Mesendoderm (in vitro differentiated cells): ENCODE measurements around the gene TNNI2.
"Not testable (repeated sequence)": the region's sequence is repeated elsewhere in the genome, so short reads cannot be mapped to it uniquely, and the experiment has no call there.

Source experiments
- DNase-seq: peaks from one replicate; pipeline ENCODE4 v3.0.0; 2013
- H2AK5ac ChIP-seq: 2 replicates; pipeline ENCODE4 v1.6.1; 2013; ENCODE audit warnings: low read length, inconsistent platforms
- H2BK120ac ChIP-seq: 2 replicates; pipeline ENCODE4 v1.6.1; 2013; ENCODE audit warnings: low read depth, mild to moderate bottlenecking, low read length, moderate library complexity, mixed read lengths
- H2BK15ac ChIP-seq: replicated peaks from 2 replicates; pipeline ENCODE4 v1.6.1; 2013; ENCODE audit warnings: low read depth, mild to moderate bottlenecking, moderate library complexity
- H2BK5ac ChIP-seq: 2 replicates; pipeline ENCODE4 v1.6.1; 2013; ENCODE audit warnings: low read length, inconsistent platforms
- H3K18ac ChIP-seq: 2 replicates; pipeline ENCODE4 v1.6.1; 2013; ENCODE audit warnings: mild to moderate bottlenecking, low read length, mixed read lengths
- H3K23ac ChIP-seq: one replicate; pipeline ENCODE4 v1.6.1; 2013; ENCODE audit warnings: low read length
- H3K27ac ChIP-seq: 2 replicates; pipeline ENCODE4 v1.5.1; 2013; ENCODE audit warnings: low read depth, mild to moderate bottlenecking, inconsistent platforms, low read length, moderate library complexity
- H3K27me3 ChIP-seq: 2 replicates; pipeline ENCODE4 v1.6.1; 2013; ENCODE audit warnings: low read length, control low read depth, mild to moderate bottlenecking, inconsistent platforms; ENCODE audit not compliant: insufficient read depth, poor library complexity
- H3K36me3 ChIP-seq: 2 replicates; pipeline ENCODE4 v1.6.1; 2013; ENCODE audit warnings: low read length, inconsistent platforms; ENCODE audit not compliant: control insufficient read depth, insufficient read depth
- H3K4ac ChIP-seq: one replicate; pipeline ENCODE4 v1.6.1; 2013; ENCODE audit warnings: low read depth, mild to moderate bottlenecking, low read length, moderate library complexity
- H3K4me1 ChIP-seq: 2 replicates; pipeline ENCODE4 v1.6.1; 2013; ENCODE audit warnings: low read depth, low read length, inconsistent platforms; ENCODE audit not compliant: control insufficient read depth
- H3K4me2 ChIP-seq: 2 replicates; pipeline ENCODE4 v1.6.1; 2013; ENCODE audit warnings: low read length
- H3K4me3 ChIP-seq: 2 replicates; pipeline ENCODE4 v1.5.1; 2013; ENCODE audit warnings: mild to moderate bottlenecking, low read length
- H3K56ac ChIP-seq: one replicate; pipeline ENCODE4 v1.6.1; 2013; ENCODE audit warnings: low read length
- H3K79me1 ChIP-seq: 2 replicates; pipeline ENCODE4 v1.6.1; 2013; ENCODE audit warnings: low read length, inconsistent platforms
- H3K79me2 ChIP-seq: 2 replicates; pipeline ENCODE4 v1.6.1; 2013; ENCODE audit warnings: mild to moderate bottlenecking, low read length; ENCODE audit not compliant: control insufficient read depth, insufficient read depth
- H3K9ac ChIP-seq: 2 replicates; pipeline ENCODE4 v1.6.1; 2013; ENCODE audit warnings: low read length, inconsistent platforms
- H4K5ac ChIP-seq: one replicate; pipeline ENCODE4 v1.6.1; 2013; ENCODE audit warnings: low read length
- H4K8ac ChIP-seq: one replicate; pipeline ENCODE4 v1.6.1; 2013; ENCODE audit warnings: low read depth, mild to moderate bottlenecking, control low read depth, low read length, moderate library complexity
- WGBS: extraction: QIAGEN DNeasy Blood & Tissue Kit; methylation state at CpG from one replicate; pipeline ENCODE4 v1.1.7; 2013; ENCODE audit warnings: low lambda C conversion rate, missing lambda C conversion rate; ENCODE audit not compliant: insufficient coverage; ENCODE audit errors: extremely low coverage; 5-methylcytosine and 5-hydroxymethylcytosine counted together

Gene TNNI2

DNA sequence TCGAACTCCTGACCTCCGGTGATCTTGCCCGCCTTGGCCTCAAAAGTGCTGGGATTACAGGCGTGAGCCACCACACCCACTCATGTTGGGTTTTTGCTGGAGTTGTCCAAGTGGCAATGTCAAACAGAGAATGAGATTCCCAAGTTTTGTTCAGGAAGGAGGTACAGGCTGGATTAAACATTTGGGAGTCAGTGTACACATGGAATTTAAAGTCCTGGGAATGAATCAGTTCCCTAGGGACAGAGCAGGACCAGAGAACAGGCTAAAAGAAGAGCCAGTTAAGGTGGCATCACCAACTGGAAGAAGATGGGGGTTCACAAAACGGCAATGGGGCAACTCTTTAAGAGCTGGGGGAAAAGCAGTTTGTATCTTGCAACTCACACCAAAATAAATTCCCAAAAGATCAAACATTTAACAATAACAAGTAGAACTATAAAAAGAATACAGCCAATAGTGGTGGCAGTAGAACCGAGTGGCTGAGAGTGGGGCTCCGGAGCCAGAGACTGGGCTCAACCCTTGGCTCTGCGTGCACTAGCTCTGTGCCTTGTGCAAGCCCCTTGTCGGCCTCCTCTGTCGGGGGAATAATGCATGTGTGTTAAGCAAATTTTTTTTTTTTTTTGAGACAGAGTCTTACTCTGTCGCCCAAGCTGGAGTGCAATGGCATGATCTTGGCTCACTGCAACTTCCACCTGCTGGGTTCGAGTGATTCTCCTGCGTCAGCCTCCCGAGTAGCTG, 41.2 kb upstream of the TNNI2 start:
- H2BK5ac ChIP-seq, result no peak overlapping the region

DNA sequence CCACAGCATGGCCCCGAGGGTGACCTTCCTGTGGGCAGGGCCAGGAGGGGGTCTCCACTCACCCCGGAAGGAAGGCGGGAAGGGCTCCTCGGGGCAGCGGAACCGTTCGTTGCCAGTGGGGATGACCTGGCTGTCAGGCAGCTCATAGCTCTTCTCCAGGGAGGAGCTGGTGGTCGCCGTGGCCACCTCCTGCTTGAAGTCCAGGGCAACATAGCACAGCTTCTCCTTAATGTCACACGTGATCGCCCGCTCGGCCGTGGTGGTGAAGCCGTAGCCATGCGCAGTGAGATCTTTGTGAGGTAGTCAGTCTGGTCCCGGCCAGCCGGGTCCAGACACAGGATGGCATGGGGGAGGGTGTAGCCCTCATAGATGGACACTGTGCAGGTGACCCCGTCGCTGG, 35.5 kb upstream of the TNNI2 start:
- H3K79me2 ChIP-seq, result no peaks in the 10 kb centered on the region
- H3K23ac ChIP-seq, result no peak overlapping the region
- H3K4me1 ChIP-seq, result no peaks in the 10 kb centered on the region
- no peak overlapping the region for H3K18ac ChIP-seq
- H3K27me3 ChIP-seq, result no peaks in the 10 kb centered on the region
- H3K4ac ChIP-seq, result no peak overlapping the region
- H3K56ac ChIP-seq, result no peak overlapping the region
- no peak overlapping the region for H3K9ac ChIP-seq
- no peak overlapping the region for H4K5ac ChIP-seq
- DNase-seq, result no peak
- no peak overlapping the region for H2BK120ac ChIP-seq
- H3K27ac ChIP-seq, result no peak overlapping the region
- no peak overlapping the region for H4K8ac ChIP-seq
- no peaks in the 10 kb centered on the region for H3K79me1 ChIP-seq
- no peak overlapping the region for H2BK5ac ChIP-seq
- H2BK15ac ChIP-seq, result no peak overlapping the region
- WGBS, result no CpG with 5 or more reads among the region's 20 CpGs
- H3K4me3 ChIP-seq, result no peak overlapping the region
- H3K36me3 ChIP-seq, result no peaks in the 10 kb centered on the region
- no peak overlapping the region for H2AK5ac ChIP-seq
- H3K4me2 ChIP-seq, result no peak overlapping the region

More for the DNA sequence above, 41.2 kb upstream of the TNNI2 start:
- H3K4me1 ChIP-seq, result no peaks in the 10 kb centered on the region
- DNase-seq, result no peak
- WGBS, result no CpG with 5 or more reads among the region's 14 CpGs
- H3K56ac ChIP-seq, result no peak overlapping the region
- no peak overlapping the region for H3K4me3 ChIP-seq
- H3K9ac ChIP-seq, result no peak overlapping the region
- H3K36me3 ChIP-seq, result no peaks in the 10 kb centered on the region
- H2AK5ac ChIP-seq, result no peak overlapping the region
- no peak overlapping the region for H3K4ac ChIP-seq
- no peak overlapping the region for H4K8ac ChIP-seq
- H3K23ac ChIP-seq, result no peak overlapping the region
- H3K27me3 ChIP-seq, result no peaks in the 10 kb centered on the region
- no peak overlapping the region for H4K5ac ChIP-seq
- no peak overlapping the region for H3K4me2 ChIP-seq
- H3K18ac ChIP-seq, result no peak overlapping the region
- H3K79me1 ChIP-seq, result no peaks in the 10 kb centered on the region
- no peak overlapping the region for H2BK120ac ChIP-seq
- H3K79me2 ChIP-seq, result no peaks in the 10 kb centered on the region
- no peak overlapping the region for H2BK15ac ChIP-seq
- H3K27ac ChIP-seq, result no peak overlapping the region

GRCh38 chr11:1803835-1804519, 34.8 kb upstream of the TNNI2 start:
- H2BK15ac ChIP-seq, H4K5ac ChIP-seq, H2BK5ac ChIP-seq, H2BK120ac ChIP-seq, H3K18ac ChIP-seq, H3K56ac ChIP-seq, H3K27ac ChIP-seq, H3K27me3 ChIP-seq, H3K4ac ChIP-seq, H3K23ac ChIP-seq, H4K8ac ChIP-seq, H3K79me1 ChIP-seq, H3K79me2 ChIP-seq, H2AK5ac ChIP-seq, H3K4me2 ChIP-seq, H3K4me3 ChIP-seq, H3K9ac ChIP-seq, H3K4me1 ChIP-seq, H3K36me3 ChIP-seq, DNase-seq: not testable (repeated sequence)
- no CpG with 5 or more reads among the region's 42 CpGs for WGBS

DNA sequence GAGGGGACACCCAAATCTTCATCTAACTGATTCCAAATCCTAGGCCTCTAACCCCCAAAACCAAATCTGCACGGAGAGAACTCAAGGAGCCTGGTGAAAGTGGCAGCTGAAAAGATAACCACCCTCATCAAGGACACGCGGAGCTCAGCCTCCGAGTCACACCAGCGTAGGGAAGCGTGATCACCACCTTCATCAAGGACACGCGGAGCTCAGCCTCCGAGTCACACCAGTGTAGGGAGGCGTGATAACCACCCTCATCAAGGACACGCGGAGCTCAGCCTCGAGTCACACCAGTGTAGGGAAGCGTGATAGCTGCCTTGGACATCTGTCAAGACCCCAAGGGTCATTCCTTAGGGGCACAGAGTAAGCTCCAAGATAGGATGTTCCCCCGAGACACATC, 33.3 kb upstream of the TNNI2 start:
- no peak for DNase-seq
- Histone ChIP-seq H3K27ac (no peak overlapping the region), H3K79me1 (no peaks in the 10 kb centered on the region), H4K5ac (no peak overlapping the region), H3K23ac (no peak overlapping the region), H2AK5ac (no peak overlapping the region), H2BK5ac (no peak overlapping the region), H3K4ac (no peak overlapping the region), H4K8ac (no peak overlapping the region), H3K4me1 (no peaks in the 10 kb centered on the region), H3K18ac (no peak overlapping the region), H3K27me3 (no peaks in the 10 kb centered on the region), H2BK120ac (no peak overlapping the region), H3K36me3 (no peaks in the 10 kb centered on the region), H3K9ac (no peak overlapping the region), H3K4me2 (no peak overlapping the region), H2BK15ac (no peak overlapping the region), H3K56ac (no peak overlapping the region), H3K79me2 (no peaks in the 10 kb centered on the region), H3K4me3 (no peak overlapping the region)
- no CpG with 5 or more reads among the region's 15 CpGs for WGBS

GRCh38 chr11:1807264-1807995, 31.4 kb upstream of the TNNI2 start:
- H3K36me3 ChIP-seq, result no peaks in the 10 kb centered on the region
- H3K27me3 ChIP-seq, result no peaks in the 10 kb centered on the region
- H2BK120ac ChIP-seq, result no peak overlapping the region
- no peak overlapping the region for H3K23ac ChIP-seq
- no peak overlapping the region for H3K18ac ChIP-seq
- H3K4ac ChIP-seq, result no peak overlapping the region
- H3K4me2 ChIP-seq, result no peak overlapping the region
- no peak overlapping the region for H2BK15ac ChIP-seq
- no peak overlapping the region for H4K8ac ChIP-seq
- no peak overlapping the region for H2AK5ac ChIP-seq
- no peak overlapping the region for H2BK5ac ChIP-seq
- H3K79me1 ChIP-seq, result no peaks in the 10 kb centered on the region
- H3K4me1 ChIP-seq, result no peaks in the 10 kb centered on the region
- no peak overlapping the region for H4K5ac ChIP-seq
- H3K56ac ChIP-seq, result no peak overlapping the region
- no peak overlapping the region for H3K9ac ChIP-seq
- DNase-seq, result no peak
- no peak overlapping the region for H3K4me3 ChIP-seq
- WGBS, result no CpG with 5 or more reads among the region's 14 CpGs
- H3K79me2 ChIP-seq, result no peaks in the 10 kb centered on the region
- H3K27ac ChIP-seq, result no peak overlapping the region
